GM12865 (cell line): Measurements from ENCODE around the gene NELFB.

Source experiments
- DNase-seq: peaks from one replicate; pipeline ENCODE4 v3.0.0; 2010; ENCODE audit warnings: low read depth
- H3K4me3 ChIP-seq: 2 replicates; pipeline ENCODE4 v1.5.1; 2011; ENCODE audit warnings: mild to moderate bottlenecking, low read depth, low read length, control low read depth
- TF ChIP-seq, protein P1 (sequence below): IDR thresholded peaks from 2 replicates; pipeline ENCODE4 v1.5.1; 2011; ENCODE audit warnings: low read length, control low read depth, low read depth, inconsistent platforms; ENCODE audit not compliant: insufficient read depth; ENCODE audit errors: missing control alignments

The NELFB gene

DNA sequence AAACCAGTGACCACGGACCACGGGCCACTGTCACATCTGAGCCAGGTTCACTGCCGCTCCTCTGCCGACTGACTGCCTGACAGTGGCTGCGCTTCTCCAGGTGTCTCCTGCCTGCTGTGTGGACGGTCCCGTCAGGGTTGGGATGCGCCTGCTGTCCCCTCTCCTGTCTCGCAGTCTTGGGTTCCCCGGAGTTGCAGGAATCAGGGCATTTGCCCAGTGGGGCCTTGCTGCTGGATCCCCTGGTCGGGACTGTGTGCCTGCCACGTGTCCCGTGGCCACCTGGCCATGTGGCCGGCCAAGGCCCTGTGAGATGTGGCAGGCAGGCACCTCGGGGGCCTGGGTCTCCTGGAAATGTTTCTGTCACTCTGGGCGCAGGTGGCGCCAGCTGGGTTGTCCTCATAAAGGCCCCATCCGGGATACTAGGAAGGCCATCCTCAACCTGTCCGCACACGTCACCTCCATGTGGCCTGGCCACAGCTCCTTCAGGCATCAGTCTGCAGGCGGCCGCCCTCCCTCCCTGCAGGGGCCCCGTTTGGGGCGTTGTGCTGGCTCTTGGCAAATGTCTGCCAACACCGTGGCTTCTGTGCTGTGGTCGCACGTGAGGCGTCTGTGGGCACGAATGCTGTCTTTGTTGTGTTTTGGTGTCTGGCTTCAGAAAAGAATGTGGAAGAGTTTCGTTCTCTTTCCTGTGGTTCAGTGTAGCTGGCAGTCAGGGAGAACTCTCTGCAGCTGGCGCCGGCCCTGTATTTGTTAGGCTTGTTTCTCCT, 16.0 kb downstream of the NELFB start:
- DNase-seq: no peak
- TF ChIP-seq, protein P1, sequence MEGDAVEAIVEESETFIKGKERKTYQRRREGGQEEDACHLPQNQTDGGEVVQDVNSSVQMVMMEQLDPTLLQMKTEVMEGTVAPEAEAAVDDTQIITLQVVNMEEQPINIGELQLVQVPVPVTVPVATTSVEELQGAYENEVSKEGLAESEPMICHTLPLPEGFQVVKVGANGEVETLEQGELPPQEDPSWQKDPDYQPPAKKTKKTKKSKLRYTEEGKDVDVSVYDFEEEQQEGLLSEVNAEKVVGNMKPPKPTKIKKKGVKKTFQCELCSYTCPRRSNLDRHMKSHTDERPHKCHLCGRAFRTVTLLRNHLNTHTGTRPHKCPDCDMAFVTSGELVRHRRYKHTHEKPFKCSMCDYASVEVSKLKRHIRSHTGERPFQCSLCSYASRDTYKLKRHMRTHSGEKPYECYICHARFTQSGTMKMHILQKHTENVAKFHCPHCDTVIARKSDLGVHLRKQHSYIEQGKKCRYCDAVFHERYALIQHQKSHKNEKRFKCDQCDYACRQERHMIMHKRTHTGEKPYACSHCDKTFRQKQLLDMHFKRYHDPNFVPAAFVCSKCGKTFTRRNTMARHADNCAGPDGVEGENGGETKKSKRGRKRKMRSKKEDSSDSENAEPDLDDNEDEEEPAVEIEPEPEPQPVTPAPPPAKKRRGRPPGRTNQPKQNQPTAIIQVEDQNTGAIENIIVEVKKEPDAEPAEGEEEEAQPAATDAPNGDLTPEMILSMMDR: no peak
- no peak overlapping the region for H3K4me3 ChIP-seq

DNA sequence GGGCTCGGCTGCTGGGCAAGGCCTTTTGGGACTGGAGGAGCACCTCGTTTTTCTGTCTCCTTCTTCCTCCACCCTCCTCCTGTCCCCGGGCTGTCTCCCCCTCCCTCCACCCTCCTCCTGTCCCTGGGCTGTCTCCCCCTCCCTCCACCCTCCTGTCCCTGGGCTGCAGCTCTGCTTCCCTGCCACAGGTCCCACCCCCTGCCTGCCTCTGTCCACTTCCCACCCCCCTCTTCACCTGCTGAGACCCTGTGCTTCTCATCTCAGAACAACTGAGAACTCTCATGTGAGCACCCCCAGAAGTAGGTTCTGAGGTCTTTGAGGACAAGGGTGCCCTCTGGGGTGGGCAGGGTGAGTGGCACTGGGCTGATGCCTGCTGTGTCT, 16.6 kb downstream of the NELFB start:
- DNase-seq: no peak
- TF ChIP-seq, protein P1: no peak
- no peak overlapping the region for H3K4me3 ChIP-seq

DNA sequence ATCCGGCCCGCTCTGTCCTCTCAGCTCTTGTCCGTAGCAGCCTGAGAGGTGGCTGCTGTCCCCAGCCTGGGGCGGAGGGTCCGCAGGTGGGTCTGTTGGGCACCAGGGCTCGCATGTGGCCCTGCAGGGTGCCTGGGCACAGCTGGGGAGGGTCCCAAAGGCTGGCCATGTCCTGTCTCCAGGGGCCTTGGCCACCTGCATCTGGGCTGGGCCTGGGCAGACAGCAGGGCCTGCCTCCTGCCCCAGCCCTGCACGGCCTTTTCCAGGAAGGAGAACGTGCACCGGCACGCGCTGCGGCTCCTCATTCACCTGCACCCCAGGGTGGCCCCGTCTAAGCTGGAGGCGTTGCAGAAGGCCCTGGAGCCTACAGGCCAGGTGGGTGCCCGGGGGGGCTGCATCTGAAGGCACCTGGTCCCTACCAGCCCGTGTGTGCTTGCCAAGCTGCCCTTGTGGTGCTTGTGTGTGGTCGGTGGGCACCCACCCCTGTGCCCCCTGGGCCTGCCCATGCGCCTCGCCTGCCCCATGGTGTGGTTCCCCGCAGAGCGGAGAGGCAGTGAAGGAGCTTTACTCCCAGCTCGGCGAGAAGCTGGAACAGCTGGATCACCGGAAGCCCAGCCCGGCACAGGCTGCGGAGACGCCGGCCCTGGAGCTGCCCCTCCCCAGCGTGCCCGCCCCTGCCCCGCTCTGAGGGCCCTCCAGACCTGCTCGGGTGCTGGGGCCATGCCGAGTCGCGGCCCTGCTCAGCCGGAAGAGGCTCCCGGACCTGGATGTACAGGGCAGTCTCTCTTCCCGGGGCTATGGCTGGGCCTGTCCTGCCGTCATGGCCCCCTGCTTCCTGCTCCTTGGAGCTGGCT, 17.3 kb downstream of the NELFB start:
- H3K4me3 ChIP-seq: no peak overlapping the region
- TF ChIP-seq, protein P1: no peak
- DNase-seq: no peak

DNA sequence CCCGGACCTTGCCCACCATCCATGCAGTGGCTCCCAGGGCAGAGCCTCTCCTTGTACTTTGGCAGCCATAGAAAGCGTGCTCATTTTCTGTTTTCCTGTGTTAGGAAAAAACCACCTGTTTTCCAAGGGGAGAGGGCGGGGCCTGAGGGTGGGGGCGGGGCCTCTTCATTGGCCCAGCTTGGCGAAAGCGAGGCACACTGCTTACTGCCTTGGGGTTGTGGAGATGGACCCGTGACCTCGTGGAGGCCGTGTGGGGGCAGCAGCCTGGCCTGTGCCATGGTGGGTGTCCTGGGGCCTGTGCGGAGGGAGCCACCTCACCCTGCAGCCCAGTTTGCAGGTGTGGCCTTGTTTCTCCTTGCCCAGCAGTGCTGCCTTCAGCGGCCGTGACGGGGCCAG, 18.0 kb downstream of the NELFB start:
- TF ChIP-seq, protein P1: no peak
- no peak for DNase-seq
- H3K4me3 ChIP-seq: no peak overlapping the region

DNA sequence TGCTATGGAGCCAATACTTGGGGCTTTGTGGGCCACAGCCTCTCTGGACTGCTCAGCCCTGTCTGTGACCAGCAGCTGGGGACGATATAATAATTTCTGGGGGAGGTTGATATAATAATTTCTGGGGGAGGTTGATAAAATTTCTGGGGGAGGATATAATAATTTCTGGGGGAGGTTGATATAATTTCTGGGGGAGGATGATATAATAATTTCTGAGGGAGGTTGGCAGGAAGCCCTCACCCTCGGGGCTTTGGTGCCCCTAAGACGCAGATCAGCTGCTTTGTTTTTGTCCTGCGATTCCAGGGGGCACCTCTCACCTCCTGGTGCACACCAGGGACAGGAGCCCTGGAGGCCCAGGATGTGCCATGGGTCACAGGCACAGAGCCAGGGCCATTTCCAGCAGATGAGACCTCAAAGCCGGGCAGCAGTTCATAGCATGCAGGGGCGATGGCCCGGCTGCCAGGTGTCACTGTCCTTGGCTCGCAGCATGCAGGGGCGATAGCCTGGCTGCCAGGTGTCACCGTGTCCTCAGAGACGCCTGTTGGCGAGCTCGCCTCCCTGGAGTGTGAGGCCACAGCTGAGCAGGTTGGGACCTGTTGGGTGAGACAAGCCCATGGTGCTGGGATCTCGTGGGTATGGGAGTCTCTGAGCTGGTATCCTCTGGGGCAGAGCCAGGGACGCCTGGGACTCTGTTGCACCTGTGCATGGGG, 18.6 kb downstream of the NELFB start:
- no peak for DNase-seq
- no peak overlapping the region for H3K4me3 ChIP-seq
- TF ChIP-seq, protein P1: no peak

DNA sequence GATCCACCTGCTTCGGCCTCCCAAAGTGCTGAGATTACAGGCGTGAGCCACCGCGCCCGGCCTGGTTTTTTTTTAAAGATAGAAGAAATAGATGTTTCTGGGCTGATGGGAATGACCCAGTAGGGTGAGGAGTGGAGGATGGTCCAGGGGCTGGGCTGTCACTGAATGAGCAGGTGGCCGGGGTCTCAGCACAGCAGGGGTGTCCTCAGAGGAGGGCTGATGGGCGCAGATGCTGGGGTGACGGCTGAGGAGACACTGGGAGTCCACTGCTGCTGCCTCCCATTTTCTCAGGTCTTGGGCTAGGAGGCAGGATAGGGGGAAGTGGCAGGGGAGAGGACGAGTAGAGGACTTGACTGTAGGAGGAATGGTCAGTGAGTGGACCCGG, 20.1 kb downstream of the NELFB start:
- H3K4me3 ChIP-seq: no peak overlapping the region
- TF ChIP-seq, protein P1: no peak
- no peak for DNase-seq
